ENCODE data around the gene AUP1.

- TF ChIP-seq CTCF (IDR thresholded peaks at IDR 0.05) = no peak
- no peak for TF ChIP-seq POLR2A (IDR thresholded peaks at IDR 0.05; ENCODE audit: low read length)
- TF ChIP-seq KDM5A (IDR thresholded peaks at IDR 0.05) = no peak
- TF ChIP-seq SMC3 (IDR thresholded peaks at IDR 0.05) = no peak
- no peak for TF ChIP-seq MYC (IDR thresholded peaks at IDR 0.05; ENCODE audit: borderline replicate concordance, low read length)
- no peak for TF ChIP-seq HOXB5 (CRISPR knock-in tag; IDR thresholded peaks at IDR 0.05)
- no peak for TF ChIP-seq MAZ (IDR thresholded peaks at IDR 0.05; ENCODE audit: borderline replicate concordance, low read depth, low read length)
- no peak for TF ChIP-seq FOXS1 (CRISPR knock-in tag; IDR thresholded peaks at IDR 0.05)
- TF ChIP-seq REST (IDR thresholded peaks at IDR 0.05) = no peak
- no peak for TF ChIP-seq EP300 (IDR thresholded peaks at IDR 0.05)
- no peak for TF ChIP-seq HMGXB4 (CRISPR knock-in tag; IDR thresholded peaks at IDR 0.05; ENCODE audit: borderline replicate concordance)
- no peak for TF ChIP-seq CHD2 (IDR thresholded peaks at IDR 0.05; ENCODE audit: low read length, partially characterized antibody)
- no peak for TF ChIP-seq ATOH8 (CRISPR knock-in tag; IDR thresholded peaks at IDR 0.05; ENCODE audit: low read depth)
These were observed 46.8 kb upstream of the AUP1 start for GRCh38 chr2:74576211-74576862.

Measured in A549 (cell line).